IMR-90 (cell line): ENCODE measurements around the gene ZNFX1.
"Not testable (repeated sequence)": the region's sequence is repeated elsewhere in the genome, so short reads cannot be mapped to it uniquely, and the experiment has no call there.

Experiments
- BHLHE40 ChIP-seq: fragments of 150-350 bp; IDR thresholded peaks from 2 replicates; pipeline ENCODE4 v1.6.1; 2016; ENCODE audit warnings: mild to moderate bottlenecking, low read depth, low read length
- CEBPB ChIP-seq: IDR thresholded peaks from 2 replicates; pipeline ENCODE4 v1.6.1; 2012; ENCODE audit warnings: low read depth, low read length, improper control_type of control experiment
- CHD1 ChIP-seq: IDR thresholded peaks from 2 replicates; pipeline ENCODE4 v1.6.1; 2012; ENCODE audit warnings: low read depth, low read length, improper control_type of control experiment
- MAZ ChIP-seq: IDR thresholded peaks from 2 replicates; pipeline ENCODE4 v1.6.1; 2012; ENCODE audit warnings: low read depth, mild to moderate bottlenecking, low read length, improper control_type of control experiment, moderate library complexity, borderline replicate concordance
- MXI1 ChIP-seq: IDR thresholded peaks from 2 replicates; pipeline ENCODE4 v1.6.1; 2012; ENCODE audit warnings: low read depth, mild to moderate bottlenecking, low read length, moderate library complexity, borderline replicate concordance
- POLR2A ChIP-seq: IDR thresholded peaks from 2 replicates; pipeline ENCODE4 v1.6.1; 2012; ENCODE audit warnings: mild to moderate bottlenecking, low read depth, low read length
- RAD21 ChIP-seq: IDR thresholded peaks from 2 replicates; pipeline ENCODE4 v1.6.1; 2012; ENCODE audit warnings: low read length, improper control_type of control experiment
- RCOR1 ChIP-seq: IDR thresholded peaks from 2 replicates; pipeline ENCODE4 v1.6.1; 2012; ENCODE audit warnings: mild to moderate bottlenecking, low read length, improper control_type of control experiment; ENCODE audit not compliant: insufficient replicate concordance
- USF2 ChIP-seq: fragments of 150-350 bp; IDR thresholded peaks from 2 replicates; pipeline ENCODE4 v1.6.1; 2017; ENCODE audit warnings: mild to moderate bottlenecking, antibody characterized with exemption, low read length, low read depth
- TF ChIP-seq, protein P1 (sequence below): conservative IDR thresholded peaks from 2 replicates; pipeline ENCODE4 v1.5.1; 2012; ENCODE audit warnings: mild to moderate bottlenecking, low read depth, low read length, improper control_type of control experiment
- TF ChIP-seq, protein P2 (sequence below): fragments of 150-350 bp; IDR thresholded peaks from 2 replicates; pipeline ENCODE4 v1.6.1; 2016; ENCODE audit warnings: low read depth, mild to moderate bottlenecking, low read length, moderate library complexity, borderline replicate concordance

DNA sequence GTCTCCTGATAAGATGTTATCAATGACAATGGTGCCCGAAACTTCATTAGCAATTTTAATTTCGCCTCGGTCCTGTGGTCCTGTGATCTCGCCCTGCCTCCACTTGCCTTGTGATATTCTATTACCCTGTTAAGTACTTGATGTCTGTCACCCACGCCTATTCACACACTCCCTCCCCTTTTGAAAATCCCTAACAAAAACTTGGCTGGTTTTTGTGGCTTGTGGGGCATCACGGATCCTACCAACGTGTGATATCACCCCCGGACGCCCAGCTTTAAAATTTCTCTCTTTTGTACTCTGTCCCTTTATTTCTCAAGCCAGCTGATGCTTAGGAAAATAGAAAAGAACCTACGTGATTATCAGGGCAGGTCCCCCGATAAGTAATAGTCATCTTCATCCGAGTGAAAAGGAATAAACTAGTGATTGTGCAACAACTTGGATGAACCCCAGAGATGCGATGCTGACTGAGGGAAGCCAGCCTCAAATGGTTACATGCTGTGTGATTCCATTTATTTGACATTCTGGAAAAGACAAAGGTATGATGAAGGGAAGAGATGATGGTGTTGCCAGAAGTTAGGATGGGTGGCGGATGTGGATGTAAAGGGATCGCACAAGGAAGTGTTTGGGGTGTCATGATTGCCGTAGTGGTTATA is 16.3 kb upstream of the ZNFX1 start:
- TF ChIP-seq, protein P1, sequence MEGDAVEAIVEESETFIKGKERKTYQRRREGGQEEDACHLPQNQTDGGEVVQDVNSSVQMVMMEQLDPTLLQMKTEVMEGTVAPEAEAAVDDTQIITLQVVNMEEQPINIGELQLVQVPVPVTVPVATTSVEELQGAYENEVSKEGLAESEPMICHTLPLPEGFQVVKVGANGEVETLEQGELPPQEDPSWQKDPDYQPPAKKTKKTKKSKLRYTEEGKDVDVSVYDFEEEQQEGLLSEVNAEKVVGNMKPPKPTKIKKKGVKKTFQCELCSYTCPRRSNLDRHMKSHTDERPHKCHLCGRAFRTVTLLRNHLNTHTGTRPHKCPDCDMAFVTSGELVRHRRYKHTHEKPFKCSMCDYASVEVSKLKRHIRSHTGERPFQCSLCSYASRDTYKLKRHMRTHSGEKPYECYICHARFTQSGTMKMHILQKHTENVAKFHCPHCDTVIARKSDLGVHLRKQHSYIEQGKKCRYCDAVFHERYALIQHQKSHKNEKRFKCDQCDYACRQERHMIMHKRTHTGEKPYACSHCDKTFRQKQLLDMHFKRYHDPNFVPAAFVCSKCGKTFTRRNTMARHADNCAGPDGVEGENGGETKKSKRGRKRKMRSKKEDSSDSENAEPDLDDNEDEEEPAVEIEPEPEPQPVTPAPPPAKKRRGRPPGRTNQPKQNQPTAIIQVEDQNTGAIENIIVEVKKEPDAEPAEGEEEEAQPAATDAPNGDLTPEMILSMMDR, result not testable (repeated sequence)
- TF ChIP-seq CEBPB, result peak; percentile 85
- not testable (repeated sequence) for TF ChIP-seq POLR2A, RAD21, USF2, MXI1, RCOR1, CHD1, MAZ, BHLHE40
- TF ChIP-seq, protein P2, sequence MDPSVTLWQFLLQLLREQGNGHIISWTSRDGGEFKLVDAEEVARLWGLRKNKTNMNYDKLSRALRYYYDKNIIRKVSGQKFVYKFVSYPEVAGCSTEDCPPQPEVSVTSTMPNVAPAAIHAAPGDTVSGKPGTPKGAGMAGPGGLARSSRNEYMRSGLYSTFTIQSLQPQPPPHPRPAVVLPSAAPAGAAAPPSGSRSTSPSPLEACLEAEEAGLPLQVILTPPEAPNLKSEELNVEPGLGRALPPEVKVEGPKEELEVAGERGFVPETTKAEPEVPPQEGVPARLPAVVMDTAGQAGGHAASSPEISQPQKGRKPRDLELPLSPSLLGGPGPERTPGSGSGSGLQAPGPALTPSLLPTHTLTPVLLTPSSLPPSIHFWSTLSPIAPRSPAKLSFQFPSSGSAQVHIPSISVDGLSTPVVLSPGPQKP, result not testable (repeated sequence)
